GM12864 (cell line): ENCODE data around the gene AKAP8.

Experiments
- DNase-seq: peaks from one replicate; pipeline ENCODE4 v3.0.0-alpha.2; 2011; ENCODE audit warnings: low read depth
- H3K4me3 ChIP-seq: 2 replicates; pipeline ENCODE4 v1.5.1; 2011; ENCODE audit warnings: mild to moderate bottlenecking, low read depth, low read length, control low read depth
- TF ChIP-seq, protein P1 (sequence below): IDR thresholded peaks from 2 replicates; pipeline ENCODE4 v1.5.1; 2011; ENCODE audit warnings: low read depth, mild to moderate bottlenecking, moderate library complexity, low read length, control low read depth, inconsistent platforms; ENCODE audit errors: missing control alignments

The AKAP8 gene

DNA sequence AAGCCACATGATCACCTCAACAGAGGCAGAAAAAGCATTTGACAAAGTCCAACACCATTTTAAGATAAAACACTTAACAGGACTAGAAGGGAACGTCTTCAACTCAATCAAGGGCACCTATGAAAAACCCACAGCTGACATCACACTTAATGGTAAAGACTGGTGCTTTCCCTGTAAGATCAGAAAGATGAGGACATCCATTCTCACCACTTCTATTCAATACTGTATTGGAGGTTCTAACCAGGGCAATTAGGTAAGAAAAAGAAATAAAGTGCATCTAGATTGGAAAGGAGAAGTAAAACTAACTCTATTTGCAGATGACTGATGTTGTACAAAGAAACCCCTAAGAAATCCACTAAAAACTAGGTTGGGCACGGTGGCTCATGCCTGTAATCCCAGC, 11.2 kb upstream of the AKAP8 start:
- no peak overlapping the region for H3K4me3 ChIP-seq
- no peak for DNase-seq
- TF ChIP-seq, protein P1, sequence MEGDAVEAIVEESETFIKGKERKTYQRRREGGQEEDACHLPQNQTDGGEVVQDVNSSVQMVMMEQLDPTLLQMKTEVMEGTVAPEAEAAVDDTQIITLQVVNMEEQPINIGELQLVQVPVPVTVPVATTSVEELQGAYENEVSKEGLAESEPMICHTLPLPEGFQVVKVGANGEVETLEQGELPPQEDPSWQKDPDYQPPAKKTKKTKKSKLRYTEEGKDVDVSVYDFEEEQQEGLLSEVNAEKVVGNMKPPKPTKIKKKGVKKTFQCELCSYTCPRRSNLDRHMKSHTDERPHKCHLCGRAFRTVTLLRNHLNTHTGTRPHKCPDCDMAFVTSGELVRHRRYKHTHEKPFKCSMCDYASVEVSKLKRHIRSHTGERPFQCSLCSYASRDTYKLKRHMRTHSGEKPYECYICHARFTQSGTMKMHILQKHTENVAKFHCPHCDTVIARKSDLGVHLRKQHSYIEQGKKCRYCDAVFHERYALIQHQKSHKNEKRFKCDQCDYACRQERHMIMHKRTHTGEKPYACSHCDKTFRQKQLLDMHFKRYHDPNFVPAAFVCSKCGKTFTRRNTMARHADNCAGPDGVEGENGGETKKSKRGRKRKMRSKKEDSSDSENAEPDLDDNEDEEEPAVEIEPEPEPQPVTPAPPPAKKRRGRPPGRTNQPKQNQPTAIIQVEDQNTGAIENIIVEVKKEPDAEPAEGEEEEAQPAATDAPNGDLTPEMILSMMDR, result no peak

DNA sequence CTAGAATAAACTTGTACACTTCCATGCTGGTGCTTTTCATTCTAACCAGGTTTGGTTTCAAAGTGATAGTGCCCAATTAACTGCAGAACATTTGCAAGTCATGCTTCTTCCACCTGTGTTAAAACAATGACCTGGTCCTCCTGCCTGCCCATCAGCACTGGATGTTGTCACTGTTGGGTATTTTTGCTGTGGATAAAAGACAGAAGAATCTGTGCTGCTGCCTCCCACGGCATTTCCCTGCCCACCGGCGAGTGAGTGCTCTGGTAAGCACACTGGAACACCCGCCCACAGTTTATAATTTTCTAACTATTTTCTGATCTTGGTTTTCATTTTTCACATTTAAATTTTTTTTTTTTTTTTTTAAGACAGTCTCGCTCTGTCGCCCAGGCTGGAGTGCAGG, 2.3 kb upstream of the AKAP8 start:
- no peak for DNase-seq
- H3K4me3 ChIP-seq, result no peak overlapping the region
- TF ChIP-seq, protein P1, result no peak

DNA sequence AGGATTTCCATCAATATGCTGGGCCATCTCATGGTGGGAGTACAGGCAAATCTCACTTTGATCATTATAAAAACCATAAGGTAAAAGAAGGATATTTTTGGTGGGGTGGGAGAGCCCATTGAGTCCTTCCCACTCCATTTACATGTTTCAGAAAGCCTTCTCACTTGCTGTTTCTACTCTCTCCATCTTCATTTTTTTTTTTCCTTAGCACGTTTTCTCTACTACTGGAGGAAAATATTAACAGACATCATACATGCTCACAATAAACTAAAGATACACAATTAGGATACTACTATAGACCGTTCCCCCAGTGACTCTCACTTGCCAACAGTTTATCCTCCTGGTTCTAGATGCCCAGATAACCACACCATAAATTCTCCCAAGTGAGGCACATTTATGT, 1.8 kb upstream of the AKAP8 start:
- TF ChIP-seq, protein P1, result no peak

DNA sequence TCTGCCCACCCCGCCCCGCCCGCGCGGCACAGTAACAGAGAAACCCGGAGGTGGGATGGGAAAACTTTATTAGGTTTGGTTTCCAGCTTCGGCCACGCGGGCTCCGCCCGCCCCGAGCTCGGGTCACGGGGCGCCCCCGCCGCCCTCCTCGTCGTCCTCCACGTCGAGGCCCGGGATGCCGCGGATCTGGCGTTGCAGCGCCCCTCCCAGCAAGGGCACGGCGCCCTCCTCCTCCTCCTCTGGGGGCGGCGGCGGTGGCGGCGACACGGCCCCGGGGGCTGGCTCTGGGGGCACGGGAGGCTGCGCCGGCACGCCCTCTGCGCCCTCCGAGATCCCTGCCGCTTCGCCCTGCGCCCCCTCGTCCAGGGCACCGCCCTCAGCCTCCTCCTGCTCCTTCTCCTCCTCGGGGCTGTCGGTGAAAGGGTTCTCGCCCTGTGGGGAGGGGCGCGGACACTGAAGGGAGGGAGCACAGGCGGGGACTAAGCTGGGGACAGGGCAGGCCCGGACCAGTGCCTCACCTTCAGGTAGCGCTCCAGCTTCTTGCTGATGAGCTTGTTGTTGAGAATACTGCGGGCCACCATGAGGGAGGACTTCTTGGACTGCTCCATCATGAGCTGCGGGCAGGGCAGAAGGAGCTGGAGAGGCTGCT, 536 bp upstream of the AKAP8 start:
- TF ChIP-seq, protein P1, result no peak
- H3K4me3 ChIP-seq, result peak overlapping the region; percentile 80
- peak; percentile 19 for DNase-seq

More for the DNA sequence above, 1.8 kb upstream of the AKAP8 start:
- DNase-seq, result no peak
- H3K4me3 ChIP-seq, result no peak overlapping the region

DNA sequence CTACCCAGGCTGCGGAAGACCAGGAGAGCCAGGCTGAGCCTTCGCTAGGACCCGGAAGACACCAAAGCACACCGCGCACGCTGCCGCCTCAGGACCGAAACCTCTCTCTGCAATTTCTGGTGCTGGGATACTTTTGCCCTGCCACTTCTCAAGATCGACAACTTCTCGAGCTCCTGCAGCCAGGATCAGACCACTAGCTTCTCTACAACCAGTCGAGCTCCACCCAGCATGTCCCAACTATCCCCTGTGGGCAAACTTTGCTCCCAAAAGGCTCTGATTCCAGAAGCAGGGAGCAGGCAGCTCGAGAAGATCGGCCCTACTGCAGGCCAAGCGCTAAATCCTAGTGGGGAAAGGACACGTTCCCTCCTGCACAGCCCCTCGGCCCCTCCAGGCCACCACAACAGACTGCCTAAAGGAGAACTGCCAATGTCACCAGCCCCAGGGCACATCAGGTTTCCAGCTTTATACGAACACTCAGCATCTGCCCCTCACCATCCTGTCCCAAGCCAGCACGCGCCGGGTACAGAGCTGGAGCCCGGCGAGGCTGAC, 979 bp downstream of the AKAP8 start:
- TF ChIP-seq, protein P1, result no peak
- H3K4me3 ChIP-seq, result peak overlapping the region; percentile 74
- DNase-seq, result peak; percentile 36

DNA sequence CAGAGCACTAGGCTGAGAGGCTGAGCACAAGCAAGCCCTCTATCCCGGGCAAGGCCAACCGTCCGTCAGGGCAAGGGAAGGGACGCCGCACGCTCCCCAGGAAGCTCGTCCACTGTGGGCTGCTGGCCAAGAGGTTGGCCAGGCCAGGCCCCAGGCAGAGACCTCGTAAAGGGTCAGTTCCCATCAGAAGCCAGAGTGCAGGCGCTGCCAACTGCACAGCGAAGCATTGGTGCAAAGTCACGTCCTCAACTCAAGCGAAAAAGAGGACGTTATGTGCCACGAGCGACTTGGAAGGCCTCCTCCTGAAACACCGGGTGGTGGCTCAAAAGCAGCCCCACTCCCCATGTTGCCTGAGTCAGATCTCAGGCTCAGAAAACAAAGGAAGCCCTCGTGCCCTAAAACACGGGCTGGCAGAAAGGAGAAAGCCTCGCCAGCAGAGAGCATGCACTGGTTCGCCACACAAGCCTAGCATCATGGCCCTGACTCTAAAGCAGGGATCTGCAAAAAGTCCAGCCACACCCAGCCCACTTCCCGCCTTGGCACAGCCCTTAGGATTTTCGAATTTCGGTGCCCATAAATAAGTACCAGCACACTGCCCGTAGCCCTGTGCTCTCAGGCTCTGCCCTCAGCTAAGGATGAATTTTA, 4.7 kb downstream of the AKAP8 start:
- TF ChIP-seq, protein P1, result no peak
- no peak overlapping the region for H3K4me3 ChIP-seq
- DNase-seq, result no peak
